ENCODE data around the gene PEX7. TPM values are rescaled to one million over a fixed set of nuclear protein-coding genes. Genes with fewer than 3 reads are reported as not detected.

The PEX7 gene
- total and polyA plus RNA-seq, 2 of the 8 experiments (the other 6 are each of a cell fraction or from before 2014, with no cell fraction given): 6.4 to 11.0 TPM

DNA sequence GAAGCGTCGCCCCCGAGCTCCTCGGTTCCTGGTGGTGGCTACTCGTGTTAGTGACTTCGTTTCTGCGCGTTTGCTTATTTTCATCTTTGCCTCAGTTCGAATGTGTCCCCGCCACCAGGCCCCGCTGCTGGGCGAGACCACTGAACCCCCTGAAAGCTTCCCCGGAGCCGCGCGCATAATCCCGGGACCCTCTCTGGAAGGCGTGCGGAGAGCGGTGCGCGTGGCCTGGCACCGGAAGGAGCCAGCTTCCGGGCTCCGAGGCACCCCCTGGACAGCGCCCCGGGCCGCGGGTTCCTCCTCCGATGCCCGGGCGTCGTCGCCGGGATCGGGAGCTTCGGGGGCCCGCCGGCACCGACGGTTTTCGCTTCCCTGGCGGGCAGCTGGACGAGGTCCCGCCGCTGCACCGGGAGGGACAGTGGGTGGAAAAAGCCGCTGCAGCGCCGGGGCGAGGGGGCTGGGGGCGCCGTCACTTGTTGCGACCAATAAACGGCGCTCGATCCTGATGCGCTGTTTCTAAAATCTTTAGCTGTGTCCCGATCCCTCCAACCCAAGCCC is 99.1 kb downstream of the PEX7 start:
- no peak for FAIRE-seq
- 2% methylated on average over 50 of the region's 59 CpGs; no CpG with 5 or more reads in 1 of the 2 experiments for WGBS, 2 experiments (ENCODE audit: extremely low coverage in 1 of 2, insufficient coverage in 1 of 2, insufficient read length in 1 of 2, insufficient replicate concordance in 2 of 2, low coverage in 1 of 2, low lambda C conversion rate in 2 of 2, missing lambda C conversion rate in 1 of 2)
- no peak for TF ChIP-seq YY1 (IDR thresholded peaks at IDR 0.05; ENCODE audit: low read depth, low read length)
- TF ChIP-seq EP300 (IDR thresholded peaks at IDR 0.05; ENCODE audit: borderline replicate concordance in 1 of 2, low read depth in 2 of 2, low read length in 2 of 2): no peak
- TF ChIP-seq FOSL1 (IDR thresholded peaks at IDR 0.05; ENCODE audit: insufficient read depth, low read depth, low read length): no peak
- TF ChIP-seq TAF1 (IDR thresholded peaks at IDR 0.05; ENCODE audit: low read depth, low read length): 0 out of 2 replicates have a peak, but pooled peaks have one; percentile 28
- no peak for TF ChIP-seq CBX5 (IDR thresholded peaks at IDR 0.05; ENCODE audit: low read depth, low read length)
- no peak for TF ChIP-seq TBP (IDR thresholded peaks at IDR 0.05; ENCODE audit: low read depth, low read length)
- peak; percentile 67 for TF ChIP-seq SUZ12 (IDR thresholded peaks at IDR 0.05; ENCODE audit: low read length)
- no peak for TF ChIP-seq POLR2A (IDR thresholded peaks at IDR 0.05; ENCODE audit: control extremely low read depth in 1 of 2, low read depth in 2 of 2, low read length in 2 of 2)
- no peak for TF ChIP-seq CBX8 (IDR thresholded peaks at IDR 0.05; ENCODE audit: borderline replicate concordance, low read depth, low read length)
- TF ChIP-seq TEAD4 (IDR thresholded peaks at IDR 0.05; ENCODE audit: low read depth, low read length): no peak
- peak; percentile 52 for TF ChIP-seq ASH2L (IDR thresholded peaks at IDR 0.05; ENCODE audit: low read length)
- TF ChIP-seq CEBPB (IDR thresholded peaks at IDR 0.05; ENCODE audit: low read depth, low read length): no peak
- no peak for TF ChIP-seq HDAC6 (IDR thresholded peaks at IDR 0.05; ENCODE audit: low read depth, low read length)

More for the DNA sequence above, 99.1 kb downstream of the PEX7 start:
- Histone ChIP-seq H3K79me1 (ENCODE audit: low read depth, low read length) (no peaks in the 10 kb centered on the region), H4K8ac (ENCODE audit: extremely low read depth, insufficient read depth, low read length) (peak overlapping the region; percentile 69; the same call in 1 of the 2 replicates), H3K4ac (replicated peaks; ENCODE audit: insufficient read length, low read depth, low read length) (no peak overlapping the region), H3K4me1 (replicated peaks in 1 of 4; ENCODE audit: control insufficient read depth in 3 of 4, insufficient read depth in 4 of 4, low read length in 3 of 4) (peaks cover 0 to 12% (median 10%) of the 10 kb centered on the region in 4 experiments; a peak in 5 of 7 replicates), H3K18ac (ENCODE audit: extremely low read depth, low read length) (peak overlapping the region; percentile 78), H4K91ac (replicated peaks; ENCODE audit: insufficient read length, low read length) (peak overlapping the region; percentile 60), H3K56ac (replicated peaks; ENCODE audit: insufficient read length, low read depth, low read length) (peak overlapping the region; percentile 40), H2BK12ac (ENCODE audit: low read depth, low read length) (peak overlapping the region; percentile 68; the same call in 1 of the 2 replicates), H3K4me2 (ENCODE audit: insufficient read depth in 1 of 2, low read depth in 2 of 2, low read length in 2 of 2) (peak overlapping the region; percentile 88 to 99), H3K9ac (replicated peaks in 1 of 4; ENCODE audit: extremely low read depth in 1 of 4, low read depth in 3 of 4, low read length in 3 of 4) (peak overlapping the region in 1 of 4 experiments; percentile 71; a peak in 1 of 7 replicates), H2BK20ac (ENCODE audit: low read length) (no peak overlapping the region), H2BK15ac (ENCODE audit: low read length) (no peak overlapping the region), H2BK120ac (replicated peaks; ENCODE audit: low read depth, low read length) (no peak overlapping the region), H3K79me2 (ENCODE audit: control insufficient read depth in 1 of 2, insufficient read depth in 2 of 2, low read length in 2 of 2) (no peaks in the 10 kb centered on the region), H2AK5ac (ENCODE audit: low read depth, low read length) (no peak overlapping the region), H4K20me1 (replicated peaks in 1 of 2; ENCODE audit: control insufficient read depth in 1 of 2, insufficient read depth in 2 of 2, low read length in 2 of 2) (no peaks in the 10 kb centered on the region), H3K23ac (ENCODE audit: insufficient read length) (no peak overlapping the region), H3K36me3 (ENCODE audit: control insufficient read depth in 2 of 4, insufficient read depth in 4 of 4, low read length in 3 of 4) (peaks cover 0 to 4% (median 0%) of the 10 kb centered on the region in 4 experiments; a peak in 1 of 8 replicates), H3K27me3 (replicated peaks in 1 of 4; ENCODE audit: control insufficient read depth in 3 of 4, extremely low read depth in 1 of 4, insufficient read depth in 3 of 4, low read length in 3 of 4) (peaks cover 30 to 53% (median 52%) of the 10 kb centered on the region in 4 experiments), H3K27ac (ENCODE audit: low read depth, low read length) (no peak overlapping the region), H4K5ac (ENCODE audit: insufficient read length, low read depth, low read length) (no peak overlapping the region), H3K4me3 (ENCODE audit: extremely low read depth in 1 of 4, insufficient read depth in 2 of 4, low read depth in 3 of 4, low read length in 4 of 4) (peak overlapping the region; percentile 37 to 60 (median 48)), H3K9me3 (ENCODE audit: insufficient read depth in 2 of 2, low read depth in 1 of 2, low read length in 1 of 2) (peaks cover 0 to 3% of the 10 kb centered on the region in 2 experiments; a peak in 1 of 4 replicates), H2BK5ac (ENCODE audit: low read depth, low read length) (no peak overlapping the region; the same call in 1 of the 2 replicates), H3K14ac (ENCODE audit: insufficient read length) (no peak overlapping the region), H3K23me2 (ENCODE audit: low read depth, low read length) (peaks cover 16% of the 10 kb centered on the region), H2AFZ (ENCODE audit: low read length) (peak overlapping the region; percentile 19; the same call in 1 of the 2 replicates)
- CTCF ChIA-PET (ENCODE audit: partially characterized antibody): interaction anchor here (0.6 to 4.6 kb wide), 18 partner anchors 8 to 342 kb away, joined by 3 to 36 read pairs (median 4); partner anchors contain the start of gene MAP3K5
- POLR2A ChIA-PET (ENCODE audit: partially characterized antibody): interaction anchor here (0.7 to 3.8 kb wide), 5 partner anchors 37 to 633 kb away, joined by 3 to 26 read pairs (median 3); partner anchors contain the start of gene BCLAF1
- DNase-seq (ENCODE audit: low read depth in 1 of 2, low spot score in 2 of 2): peak in 1 of 2 experiments; percentile 65

Measured in H1 (cell line).